Neural cell (in vitro differentiated cells): ENCODE measurements around the gene COPS7A.

Source experiments
- EZH2 ChIP-seq: fragments of 200-600, 300-800 bp; shearing (Covaris generic), sonication (generic); IDR thresholded peaks from 2 replicates; pipeline ENCODE4 v1.6.1; 2014; ENCODE audit warnings: antibody characterized with exemption, low read length, borderline replicate concordance, mild to moderate bottlenecking; ENCODE audit not compliant: insufficient read depth, poor library complexity, severe bottlenecking
- TAF1 ChIP-seq: IDR thresholded peaks from 2 replicates; pipeline ENCODE4 v1.6.1; 2012; ENCODE audit warnings: low read depth
- TF ChIP-seq, protein P1 (sequence below): fragments of 450-650 bp; IDR thresholded peaks from 2 replicates; pipeline ENCODE4 v1.5.1; 2014; ENCODE audit warnings: antibody characterized with exemption, mild to moderate bottlenecking, moderate library complexity; ENCODE audit not compliant: poor library complexity, severe bottlenecking

DNA sequence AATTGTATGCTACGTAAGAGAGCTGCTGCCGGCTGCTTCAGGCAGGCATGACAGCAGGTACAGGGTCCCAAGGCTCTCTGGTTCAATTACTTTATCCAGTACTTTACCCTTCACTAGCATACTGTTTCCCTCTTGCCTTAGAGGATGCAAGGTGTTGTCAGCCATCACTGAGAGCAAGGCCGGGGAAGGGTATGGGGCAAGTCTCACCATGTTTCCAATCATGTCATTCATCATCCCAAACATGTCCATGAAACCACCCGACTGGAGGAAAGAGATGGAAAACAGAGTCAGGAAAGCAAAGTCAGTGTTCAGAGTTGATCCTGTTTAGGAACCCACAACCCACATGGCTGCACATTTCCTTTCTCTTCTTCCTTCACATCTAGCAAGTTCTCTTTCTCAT lies 26.7 kb downstream of the COPS7A start:
- TF ChIP-seq, protein P1, sequence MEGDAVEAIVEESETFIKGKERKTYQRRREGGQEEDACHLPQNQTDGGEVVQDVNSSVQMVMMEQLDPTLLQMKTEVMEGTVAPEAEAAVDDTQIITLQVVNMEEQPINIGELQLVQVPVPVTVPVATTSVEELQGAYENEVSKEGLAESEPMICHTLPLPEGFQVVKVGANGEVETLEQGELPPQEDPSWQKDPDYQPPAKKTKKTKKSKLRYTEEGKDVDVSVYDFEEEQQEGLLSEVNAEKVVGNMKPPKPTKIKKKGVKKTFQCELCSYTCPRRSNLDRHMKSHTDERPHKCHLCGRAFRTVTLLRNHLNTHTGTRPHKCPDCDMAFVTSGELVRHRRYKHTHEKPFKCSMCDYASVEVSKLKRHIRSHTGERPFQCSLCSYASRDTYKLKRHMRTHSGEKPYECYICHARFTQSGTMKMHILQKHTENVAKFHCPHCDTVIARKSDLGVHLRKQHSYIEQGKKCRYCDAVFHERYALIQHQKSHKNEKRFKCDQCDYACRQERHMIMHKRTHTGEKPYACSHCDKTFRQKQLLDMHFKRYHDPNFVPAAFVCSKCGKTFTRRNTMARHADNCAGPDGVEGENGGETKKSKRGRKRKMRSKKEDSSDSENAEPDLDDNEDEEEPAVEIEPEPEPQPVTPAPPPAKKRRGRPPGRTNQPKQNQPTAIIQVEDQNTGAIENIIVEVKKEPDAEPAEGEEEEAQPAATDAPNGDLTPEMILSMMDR = no peak
- TF ChIP-seq EZH2 = no peak
- no peak for TF ChIP-seq TAF1
